ENCODE data around the gene PCSK6.

- TF ChIP-seq CTCF (IDR thresholded peaks at IDR 0.05) = no peak
- no peak for TF ChIP-seq EP300 (IDR thresholded peaks at IDR 0.05)
- TF ChIP-seq POLR2AphosphoS5 (IDR thresholded peaks at IDR 0.05) = no peak
These were observed 120.5 kb downstream of the PCSK6 start for GRCh38 chr15:101368861-101369642.
